ENCODE measurements around the gene SIN3B.

DNA sequence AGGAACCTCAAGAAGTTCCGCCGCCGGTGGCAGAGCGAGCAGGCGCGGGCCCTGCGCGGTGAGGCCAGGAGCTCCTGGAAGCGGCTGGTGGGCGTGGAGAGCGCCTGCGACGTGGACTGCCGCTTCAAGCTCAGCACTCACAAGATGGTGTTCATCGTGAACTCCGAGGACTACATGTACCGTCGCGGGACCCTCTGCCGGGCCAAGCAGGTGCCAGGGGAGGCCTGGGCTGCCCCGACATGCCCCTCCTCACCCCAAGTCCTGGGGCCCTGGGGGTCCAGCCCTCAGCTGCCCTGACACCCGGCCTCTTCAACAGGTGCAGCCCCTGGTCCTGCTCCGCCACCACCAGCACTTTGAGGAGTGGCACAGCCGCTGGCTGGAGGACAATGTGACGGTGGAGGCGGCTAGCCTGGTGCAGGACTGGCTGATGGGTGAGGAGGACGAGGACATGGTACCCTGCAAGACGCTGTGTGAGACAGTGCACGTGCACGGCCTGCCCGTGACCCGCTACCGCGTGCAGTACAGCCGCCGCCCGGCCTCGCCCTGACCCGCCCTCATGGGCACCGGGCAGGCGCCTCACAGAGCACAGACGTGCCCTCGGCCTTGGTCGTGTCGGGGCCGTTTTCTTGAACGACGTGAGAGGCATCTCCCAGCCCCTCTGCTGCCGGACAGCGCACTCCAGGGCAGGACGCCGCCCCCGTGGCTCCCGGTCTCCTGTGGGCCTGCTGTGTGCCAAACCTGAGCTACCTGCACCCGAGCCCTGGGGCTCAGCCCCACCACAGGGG lies 49.2 kb downstream of the SIN3B start:
- TF ChIP-seq, protein P1, sequence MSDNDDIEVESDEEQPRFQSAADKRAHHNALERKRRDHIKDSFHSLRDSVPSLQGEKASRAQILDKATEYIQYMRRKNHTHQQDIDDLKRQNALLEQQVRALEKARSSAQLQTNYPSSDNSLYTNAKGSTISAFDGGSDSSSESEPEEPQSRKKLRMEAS (IDR thresholded peaks at IDR 0.05; ENCODE audit: low read depth), result no peak
- TF ChIP-seq TCF12 (IDR thresholded peaks at IDR 0.05), result no peak
- TF ChIP-seq EZH2phosphoT487 (IDR thresholded peaks at IDR 0.05; ENCODE audit: borderline replicate concordance, low read depth), result no peak
- TF ChIP-seq, protein P2, sequence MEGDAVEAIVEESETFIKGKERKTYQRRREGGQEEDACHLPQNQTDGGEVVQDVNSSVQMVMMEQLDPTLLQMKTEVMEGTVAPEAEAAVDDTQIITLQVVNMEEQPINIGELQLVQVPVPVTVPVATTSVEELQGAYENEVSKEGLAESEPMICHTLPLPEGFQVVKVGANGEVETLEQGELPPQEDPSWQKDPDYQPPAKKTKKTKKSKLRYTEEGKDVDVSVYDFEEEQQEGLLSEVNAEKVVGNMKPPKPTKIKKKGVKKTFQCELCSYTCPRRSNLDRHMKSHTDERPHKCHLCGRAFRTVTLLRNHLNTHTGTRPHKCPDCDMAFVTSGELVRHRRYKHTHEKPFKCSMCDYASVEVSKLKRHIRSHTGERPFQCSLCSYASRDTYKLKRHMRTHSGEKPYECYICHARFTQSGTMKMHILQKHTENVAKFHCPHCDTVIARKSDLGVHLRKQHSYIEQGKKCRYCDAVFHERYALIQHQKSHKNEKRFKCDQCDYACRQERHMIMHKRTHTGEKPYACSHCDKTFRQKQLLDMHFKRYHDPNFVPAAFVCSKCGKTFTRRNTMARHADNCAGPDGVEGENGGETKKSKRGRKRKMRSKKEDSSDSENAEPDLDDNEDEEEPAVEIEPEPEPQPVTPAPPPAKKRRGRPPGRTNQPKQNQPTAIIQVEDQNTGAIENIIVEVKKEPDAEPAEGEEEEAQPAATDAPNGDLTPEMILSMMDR (IDR thresholded peaks at IDR 0.05), result no peak
- TF ChIP-seq FOXM1 (IDR thresholded peaks at IDR 0.05; ENCODE audit: low read depth), result no peak
- no peak for TF ChIP-seq TAF1 (IDR thresholded peaks at IDR 0.05; ENCODE audit: borderline replicate concordance, low read depth, low read length)

All from SK-N-SH (cell line).